ENCODE measurements around the gene AP1B1.
"Not testable (repeated sequence)": the region's sequence is repeated elsewhere in the genome, so short reads cannot be mapped to it uniquely, and the experiment has no call there.

AP1B1 gene

GRCh38 chr22:29387921-29388758 lies at the start of gene AP1B1:
AP1B1 (minus strand) TSS chr22:29388570; CDS start chr22:29367243, 21,327 bp downstream.
- Histone ChIP-seq H3K27ac (peak within 1 kb of the TSS; percentile 23 to 95 (median 84)), H3K4me3 (peak within 1 kb of the TSS; percentile 68 to 87 (median 79))

GRCh38 chr22:29435236-29436136 lies 47.1 kb upstream of the AP1B1 start:
- Histone ChIP-seq H3K27ac (no peak overlapping the region), H3K4me3 (no peak overlapping the region)

- Histone ChIP-seq H3K4me3 (no peak overlapping the region), H3K27ac (no peak overlapping the region)
Measured at GRCh38 chr22:29434288-29434687, 45.9 kb upstream of the AP1B1 start.

GRCh38 chr22:29433856-29434255 lies 45.5 kb upstream of the AP1B1 start:
- Histone ChIP-seq H3K27ac (no peak overlapping the region), H3K4me3 (no peak overlapping the region)

GRCh38 chr22:29431986-29432385 lies 43.6 kb upstream of the AP1B1 start:
- no peak overlapping the region for H3K4me3 ChIP-seq
- H3K27ac ChIP-seq = no peak overlapping the region

GRCh38 chr22:29427176-29427760 lies 38.9 kb upstream of the AP1B1 start:
- H3K4me3 ChIP-seq = no peak overlapping the region

GRCh38 chr22:29426476-29426875 lies 38.1 kb upstream of the AP1B1 start:
- no peak overlapping the region for H3K4me3 ChIP-seq
- H3K27ac ChIP-seq = no peak overlapping the region

More at GRCh38 chr22:29427176-29427760, 38.9 kb upstream of the AP1B1 start:
- no peak overlapping the region for H3K27ac ChIP-seq

- not testable (repeated sequence) for H3K4me3 ChIP-seq, H3K27ac ChIP-seq
Measured at GRCh38 chr22:29418704-29419103, 30.3 kb upstream of the AP1B1 start.

GRCh38 chr22:29414951-29415591 lies 26.7 kb upstream of the AP1B1 start:
- Histone ChIP-seq H3K27ac (peak overlapping the region in 17 of 21 experiments; percentile 18 to 88 (median 66)), H3K4me3 (peak overlapping the region; percentile 33 to 50 (median 35))

- not testable (repeated sequence) for H3K4me3 ChIP-seq, H3K27ac ChIP-seq
Measured at GRCh38 chr22:29412772-29413171, 24.4 kb upstream of the AP1B1 start.

- not testable (repeated sequence) for H3K27ac ChIP-seq, H3K4me3 ChIP-seq
Measured at GRCh38 chr22:29411569-29412211, 23.3 kb upstream of the AP1B1 start.

GRCh38 chr22:29408940-29409339 lies 20.6 kb upstream of the AP1B1 start:
- Histone ChIP-seq H3K27ac (no peak overlapping the region), H3K4me3 (no peak overlapping the region)

- not testable (repeated sequence) for H3K4me3 ChIP-seq, H3K27ac ChIP-seq
Measured at GRCh38 chr22:29401538-29401937, 13.2 kb upstream of the AP1B1 start.

- Histone ChIP-seq H3K27ac (no peak overlapping the region), H3K4me3 (no peak overlapping the region)
Measured at GRCh38 chr22:29400576-29400975, 12.2 kb upstream of the AP1B1 start.

- no peak overlapping the region for H3K4me3 ChIP-seq
- H3K27ac ChIP-seq = no peak overlapping the region
Measured at GRCh38 chr22:29397791-29398190, 9.4 kb upstream of the AP1B1 start.

- no peak overlapping the region for H3K27ac ChIP-seq
Measured at GRCh38 chr22:29396126-29396525, 7.8 kb upstream of the AP1B1 start.

GRCh38 chr22:29394931-29395581 lies 6.7 kb upstream of the AP1B1 start:
- Histone ChIP-seq H3K27ac (no peak overlapping the region), H3K4me3 (no peak overlapping the region)

More at GRCh38 chr22:29396126-29396525, 7.8 kb upstream of the AP1B1 start:
- no peak overlapping the region for H3K4me3 ChIP-seq

- no peak overlapping the region for H3K27ac ChIP-seq
Measured at GRCh38 chr22:29393019-29393608, 4.7 kb upstream of the AP1B1 start.

More at GRCh38 chr22:29393019-29393608, 4.7 kb upstream of the AP1B1 start:
- H3K4me3 ChIP-seq = no peak overlapping the region

Measured in skin epidermis (tissue), 12 donors.